ENCODE data around the gene CABLES1.

DNA sequence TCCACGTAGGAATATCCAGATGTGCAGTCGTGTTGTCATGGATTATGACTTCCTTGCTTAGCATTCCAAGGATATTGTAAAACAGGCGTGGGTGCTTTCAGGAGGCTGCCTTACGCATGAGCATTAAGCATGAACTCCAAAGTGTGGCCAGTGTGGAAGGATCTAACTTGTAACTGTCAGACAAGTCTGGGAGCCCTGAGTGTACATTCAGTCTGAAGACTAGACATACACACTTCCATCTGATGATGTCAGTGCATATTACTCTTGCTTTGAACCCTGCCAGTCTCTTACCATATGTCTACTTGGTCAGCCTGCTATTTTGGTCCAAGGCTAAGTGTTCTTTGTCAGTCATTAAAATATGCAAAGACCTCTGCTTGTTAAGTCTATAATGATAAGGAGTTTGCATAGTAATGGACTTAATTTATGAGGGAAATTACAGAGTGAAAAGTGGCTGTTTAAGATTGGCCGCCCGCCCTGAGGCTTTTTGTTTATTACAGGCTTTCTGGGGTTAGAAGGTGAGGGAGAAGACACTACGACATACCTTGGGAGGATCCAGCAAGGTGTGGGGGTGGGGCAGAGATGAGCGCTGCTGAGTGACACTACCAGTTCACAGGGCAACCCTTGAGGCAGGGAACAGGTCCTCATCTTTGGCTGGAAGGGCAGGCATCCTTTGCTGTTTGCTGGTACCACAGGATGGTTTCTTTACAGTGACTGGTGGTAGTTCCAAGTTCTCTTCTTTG is 48.3 kb downstream of the CABLES1 start:
- no peak for TF ChIP-seq EP300 (IDR thresholded peaks at IDR 0.05; ENCODE audit: low read depth)
- TF ChIP-seq, protein P1, sequence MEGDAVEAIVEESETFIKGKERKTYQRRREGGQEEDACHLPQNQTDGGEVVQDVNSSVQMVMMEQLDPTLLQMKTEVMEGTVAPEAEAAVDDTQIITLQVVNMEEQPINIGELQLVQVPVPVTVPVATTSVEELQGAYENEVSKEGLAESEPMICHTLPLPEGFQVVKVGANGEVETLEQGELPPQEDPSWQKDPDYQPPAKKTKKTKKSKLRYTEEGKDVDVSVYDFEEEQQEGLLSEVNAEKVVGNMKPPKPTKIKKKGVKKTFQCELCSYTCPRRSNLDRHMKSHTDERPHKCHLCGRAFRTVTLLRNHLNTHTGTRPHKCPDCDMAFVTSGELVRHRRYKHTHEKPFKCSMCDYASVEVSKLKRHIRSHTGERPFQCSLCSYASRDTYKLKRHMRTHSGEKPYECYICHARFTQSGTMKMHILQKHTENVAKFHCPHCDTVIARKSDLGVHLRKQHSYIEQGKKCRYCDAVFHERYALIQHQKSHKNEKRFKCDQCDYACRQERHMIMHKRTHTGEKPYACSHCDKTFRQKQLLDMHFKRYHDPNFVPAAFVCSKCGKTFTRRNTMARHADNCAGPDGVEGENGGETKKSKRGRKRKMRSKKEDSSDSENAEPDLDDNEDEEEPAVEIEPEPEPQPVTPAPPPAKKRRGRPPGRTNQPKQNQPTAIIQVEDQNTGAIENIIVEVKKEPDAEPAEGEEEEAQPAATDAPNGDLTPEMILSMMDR (IDR thresholded peaks at IDR 0.05): no peak

Data from transverse colon (tissue), 3 donors.